Muscle layer of duodenum (tissue), 2 donors: ENCODE measurements around the gene TEKT3.

ENCODE experiments used
- H3K27ac ChIP-seq: one replicate; pipeline ENCODE4 v1.7.0; 2013; ENCODE audit warnings: mild to moderate bottlenecking, low read length
- H3K27me3 ChIP-seq: one replicate; pipeline ENCODE4 v1.7.0; 2013; ENCODE audit warnings: low read depth, mild to moderate bottlenecking, control low read depth, low read length
- H3K36me3 ChIP-seq, 2 donors: one replicate each; pipeline ENCODE4 v1.7.0; 2013; ENCODE audit warnings: low read length in 2 of 2, control low read depth in 1 of 2, mild to moderate bottlenecking in 1 of 2; ENCODE audit not compliant: insufficient read depth in 2 of 2, control insufficient read depth in 1 of 2
- H3K4me1 ChIP-seq, 2 donors: one replicate each; pipeline ENCODE4 v1.7.0; 2013; ENCODE audit warnings: low read length in 2 of 2, mild to moderate bottlenecking in 2 of 2, control low read depth in 1 of 2, moderate library complexity in 1 of 2; ENCODE audit not compliant: insufficient read depth in 2 of 2, control insufficient read depth in 1 of 2
- H3K4me3 ChIP-seq, 2 donors: one replicate each; pipeline ENCODE4 v1.7.0; 2013; ENCODE audit warnings: low read length in 2 of 2, low read depth in 1 of 2, mild to moderate bottlenecking in 1 of 2
- H3K9me3 ChIP-seq, 2 donors: one replicate each; pipeline ENCODE4 v1.7.0; 2013; ENCODE audit warnings: low read length in 2 of 2, control low read depth in 1 of 2, mild to moderate bottlenecking in 1 of 2; ENCODE audit not compliant: control insufficient read depth in 1 of 2
- donor health status: healthy.

TEKT3 gene

DNA sequence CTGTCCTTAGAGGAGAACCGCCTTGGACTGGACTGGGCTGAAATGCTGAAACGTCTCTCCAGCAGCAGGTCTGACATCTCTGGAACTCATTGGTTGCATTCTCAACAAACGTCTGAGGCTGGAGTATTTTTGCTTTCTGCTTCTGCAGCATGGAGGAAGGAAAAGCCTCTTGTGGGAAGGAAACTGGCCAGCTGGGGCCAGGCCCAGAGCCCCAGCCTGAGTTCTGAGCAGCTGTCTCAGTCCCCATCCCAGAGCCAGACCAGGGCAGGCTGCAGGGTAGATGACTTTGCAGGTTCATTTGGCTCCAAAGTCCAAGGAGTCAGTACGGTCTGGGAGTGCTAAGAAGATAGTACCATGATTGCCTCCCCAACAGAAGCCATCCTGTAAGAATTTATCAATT is 18.3 kb downstream of the TEKT3 start:
- Histone ChIP-seq H3K27me3 (no peaks in the 10 kb centered on the region), H3K9me3 (no peaks in the 10 kb centered on the region), H3K27ac (no peak overlapping the region), H3K4me1 (no peaks in the 10 kb centered on the region), H3K4me3 (no peak overlapping the region), H3K36me3 (no peaks in the 10 kb centered on the region)

DNA sequence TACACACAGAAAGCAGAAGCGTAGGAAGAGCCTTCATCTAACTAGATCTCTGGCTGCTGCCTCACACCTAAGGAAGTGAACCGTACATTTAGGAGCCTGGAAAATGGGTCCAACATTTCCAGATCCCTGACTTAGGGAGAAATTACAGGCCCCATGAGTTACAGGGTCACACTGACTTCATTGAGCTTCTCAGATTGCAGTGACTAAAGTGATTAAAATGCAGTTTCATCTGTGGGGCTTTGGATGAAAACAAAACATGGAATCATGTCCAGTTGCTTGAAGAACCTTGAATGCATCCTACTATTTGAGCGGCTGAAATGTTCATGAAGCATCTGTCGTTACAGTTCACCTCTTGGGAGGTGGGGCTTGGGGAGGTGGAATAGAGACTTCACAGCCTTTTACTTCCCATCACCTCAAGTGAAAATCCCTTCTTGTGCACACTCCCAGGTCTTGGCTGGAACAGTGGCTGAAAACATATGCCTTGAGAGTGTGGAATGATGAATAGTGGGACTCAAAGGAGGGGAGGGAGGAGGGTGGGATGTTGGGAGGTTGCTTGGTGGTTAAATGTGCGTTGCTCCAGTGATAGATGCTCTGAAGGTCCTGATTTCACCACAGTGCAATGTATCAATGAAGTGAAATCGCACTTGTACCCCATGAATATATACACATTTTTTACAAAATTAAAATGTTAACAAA is 19.7 kb downstream of the TEKT3 start:
- H3K9me3 ChIP-seq: no peaks in the 10 kb centered on the region
- H3K36me3 ChIP-seq: no peaks in the 10 kb centered on the region
- H3K27me3 ChIP-seq: no peaks in the 10 kb centered on the region
- H3K4me3 ChIP-seq: no peak overlapping the region
- H3K4me1 ChIP-seq: no peaks in the 10 kb centered on the region
- no peak overlapping the region for H3K27ac ChIP-seq

DNA sequence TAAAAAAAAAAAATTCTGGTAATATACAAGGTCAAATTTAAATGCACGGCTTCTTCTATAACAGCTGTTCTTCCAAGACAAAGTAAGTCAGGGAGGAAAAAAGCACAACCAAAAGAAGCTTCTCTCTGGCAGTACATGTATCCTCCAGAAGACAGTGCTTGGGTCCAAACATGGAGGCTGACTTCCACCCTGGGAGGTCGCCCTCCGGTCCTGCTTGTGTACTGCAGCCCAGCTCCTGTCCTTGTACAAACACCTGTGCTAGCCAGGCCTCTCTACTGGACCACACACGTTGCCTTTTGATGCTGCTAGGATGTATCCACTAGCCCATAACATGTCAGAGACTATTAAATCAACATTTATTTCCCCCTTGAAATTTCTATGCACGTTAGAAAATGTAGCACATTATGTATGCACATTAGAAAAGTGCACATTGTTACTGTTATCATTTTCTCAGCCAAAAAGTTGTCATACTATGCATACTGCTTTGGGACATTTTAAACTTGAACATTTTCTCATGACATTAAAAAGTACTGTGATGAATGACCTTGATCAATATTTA is 21.9 kb downstream of the TEKT3 start:
- Histone ChIP-seq H3K27me3 (no peaks in the 10 kb centered on the region), H3K27ac (no peak overlapping the region), H3K4me3 (no peak overlapping the region), H3K4me1 (no peaks in the 10 kb centered on the region), H3K36me3 (no peaks in the 10 kb centered on the region), H3K9me3 (no peaks in the 10 kb centered on the region)

DNA sequence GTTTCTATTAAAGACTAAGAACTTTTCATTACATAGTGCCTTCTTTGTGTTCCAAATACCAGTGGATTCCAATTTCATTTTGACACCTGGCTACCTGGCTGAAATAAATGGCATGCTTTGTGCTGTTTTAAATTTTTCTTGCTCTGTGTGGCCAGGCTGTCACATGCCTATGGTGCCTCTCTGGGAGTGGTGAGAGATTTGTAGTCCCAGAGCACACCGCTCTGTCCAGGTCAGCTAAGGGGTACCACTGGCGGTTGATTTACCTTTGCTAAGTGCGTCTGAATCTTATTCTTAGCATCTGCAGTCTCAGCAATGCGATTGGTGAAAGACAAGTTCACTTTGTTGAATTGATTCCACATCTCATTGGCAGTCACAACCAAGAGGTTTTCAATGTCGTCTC is 29.4 kb downstream of the TEKT3 start:
- Histone ChIP-seq H3K9me3 (no peaks in the 10 kb centered on the region), H3K27me3 (no peaks in the 10 kb centered on the region), H3K4me3 (no peak overlapping the region), H3K27ac (no peak overlapping the region), H3K36me3 (no peaks in the 10 kb centered on the region), H3K4me1 (peaks cover under 1 to 10% of the 10 kb centered on the region in 2 donors)

DNA sequence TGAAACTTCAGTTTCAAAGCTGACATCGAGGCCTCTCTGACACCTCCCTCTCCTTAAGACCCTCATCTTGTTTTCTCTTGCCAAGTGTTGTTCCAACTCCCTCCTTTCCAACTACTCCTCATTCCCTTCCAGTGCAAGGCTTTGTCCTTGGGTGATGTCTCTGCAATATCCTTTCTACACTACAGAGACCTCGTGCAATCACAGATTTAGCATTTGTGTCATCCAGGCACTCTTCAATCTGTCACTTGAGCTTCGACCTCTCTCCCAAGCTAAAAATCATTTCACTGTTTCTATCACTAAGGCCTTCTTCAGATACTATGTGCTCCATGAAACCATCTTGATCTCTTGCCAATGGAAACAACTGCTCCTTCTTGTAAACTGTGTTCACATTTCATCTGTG is 31.6 kb downstream of the TEKT3 start:
- Histone ChIP-seq H3K36me3 (no peaks in the 10 kb centered on the region), H3K27ac (no peak overlapping the region), H3K4me1 (peaks cover 4 to 20% of the 10 kb centered on the region in 2 donors), H3K27me3 (no peaks in the 10 kb centered on the region), H3K9me3 (no peaks in the 10 kb centered on the region), H3K4me3 (no peak overlapping the region)

DNA sequence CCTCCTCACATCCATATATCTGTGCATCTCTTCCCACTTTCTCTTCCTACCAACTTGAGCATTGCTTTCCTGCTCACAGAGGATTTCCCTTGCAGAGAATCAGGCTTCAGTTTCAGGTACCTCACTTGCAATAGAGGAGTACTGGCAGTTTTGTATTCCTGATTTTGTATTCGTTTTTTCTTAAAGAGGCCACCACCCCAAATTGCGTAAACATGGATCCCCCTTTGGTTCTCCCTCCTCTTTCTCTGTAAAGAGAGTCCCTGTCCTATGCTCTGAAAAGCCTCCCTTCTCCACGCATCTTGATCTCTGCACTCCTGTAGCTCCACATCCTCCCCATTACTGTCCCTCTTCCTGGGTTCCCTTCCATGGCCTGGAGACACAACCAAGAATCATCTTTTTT is 32.2 kb downstream of the TEKT3 start:
- no peaks in the 10 kb centered on the region for H3K27me3 ChIP-seq
- peaks cover 4 to 20% of the 10 kb centered on the region in 2 donors for H3K4me1 ChIP-seq
- H3K9me3 ChIP-seq: no peaks in the 10 kb centered on the region
- H3K4me3 ChIP-seq: no peak overlapping the region
- H3K36me3 ChIP-seq: no peaks in the 10 kb centered on the region
- H3K27ac ChIP-seq: no peak overlapping the region

DNA sequence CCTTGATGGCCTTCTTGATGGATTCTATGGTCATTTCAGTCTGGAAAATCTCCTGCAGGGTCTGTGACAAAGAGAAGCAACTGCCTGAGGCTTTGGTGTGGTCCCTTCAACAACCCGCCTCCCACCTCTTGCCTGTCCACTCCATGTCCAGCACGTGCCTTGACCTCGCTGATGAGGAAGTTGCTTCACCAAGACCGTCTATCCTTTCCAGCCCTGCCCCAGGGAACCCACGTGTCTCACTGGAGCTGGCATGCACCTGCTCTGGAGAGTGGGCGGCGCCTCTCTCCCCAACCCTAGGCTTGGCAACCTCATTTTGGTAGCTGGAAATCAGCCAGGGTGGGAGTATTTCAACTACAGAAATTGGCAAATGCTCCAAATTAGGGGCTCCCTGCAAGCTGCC is 32.6 kb downstream of the TEKT3 start:
- Histone ChIP-seq H3K9me3 (no peaks in the 10 kb centered on the region), H3K27ac (no peak overlapping the region)

DNA sequence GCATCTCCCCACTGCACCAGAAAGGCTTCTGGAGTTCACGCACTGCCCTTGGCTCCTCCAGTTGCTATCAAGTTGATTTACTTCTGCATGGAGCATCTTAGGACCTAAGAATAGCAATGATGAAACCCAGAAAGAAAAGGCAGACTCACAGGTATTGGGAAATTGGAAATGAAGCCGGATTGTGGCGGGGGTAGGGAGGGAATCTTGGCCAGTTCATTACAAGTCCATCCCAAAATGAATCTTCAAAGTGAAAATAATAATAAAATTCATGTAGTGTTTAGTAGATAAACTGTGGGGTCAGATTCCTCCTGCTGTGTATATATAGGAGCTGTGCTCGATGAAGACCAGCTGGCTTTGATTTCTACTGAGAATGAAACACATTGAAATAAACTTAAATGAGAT is 33.7 kb downstream of the TEKT3 start:
- no peaks in the 10 kb centered on the region for H3K27me3 ChIP-seq
- no peak overlapping the region for H3K27ac ChIP-seq
- no peak overlapping the region for H3K4me3 ChIP-seq
- no peaks in the 10 kb centered on the region for H3K36me3 ChIP-seq
- H3K9me3 ChIP-seq: no peaks in the 10 kb centered on the region
- peaks cover 4 to 20% of the 10 kb centered on the region in 2 donors for H3K4me1 ChIP-seq

More for the DNA sequence above, 32.6 kb downstream of the TEKT3 start:
- Histone ChIP-seq H3K27me3 (no peaks in the 10 kb centered on the region), H3K36me3 (no peaks in the 10 kb centered on the region), H3K4me1 (peaks cover 4 to 20% of the 10 kb centered on the region in 2 donors), H3K4me3 (no peak overlapping the region)

DNA sequence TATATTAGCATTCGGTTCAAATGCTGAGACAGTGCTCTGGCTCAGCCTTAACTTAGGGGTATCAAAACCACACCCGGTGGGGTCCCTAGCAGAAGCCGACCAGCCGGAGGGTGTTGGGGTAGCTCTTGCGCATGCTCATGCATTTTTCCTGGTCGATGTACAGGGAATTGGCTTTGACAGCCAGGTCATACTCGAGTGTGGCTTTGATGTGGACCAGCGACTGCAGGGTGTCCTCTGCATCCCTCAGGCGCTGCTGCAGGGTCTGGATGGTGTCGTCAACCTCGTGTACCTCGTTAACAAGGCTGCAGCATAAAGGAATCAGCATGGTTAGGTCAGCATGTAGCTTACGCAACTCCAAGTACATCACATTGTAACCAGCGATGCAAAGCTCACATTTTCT is 37.5 kb downstream of the TEKT3 start:
- H3K9me3 ChIP-seq: no peaks in the 10 kb centered on the region
- H3K27me3 ChIP-seq: no peaks in the 10 kb centered on the region
- no peak overlapping the region for H3K4me3 ChIP-seq
- no peaks in the 10 kb centered on the region for H3K36me3 ChIP-seq
- peaks cover 4 to 20% of the 10 kb centered on the region in 2 donors for H3K4me1 ChIP-seq
- H3K27ac ChIP-seq: no peak overlapping the region

DNA sequence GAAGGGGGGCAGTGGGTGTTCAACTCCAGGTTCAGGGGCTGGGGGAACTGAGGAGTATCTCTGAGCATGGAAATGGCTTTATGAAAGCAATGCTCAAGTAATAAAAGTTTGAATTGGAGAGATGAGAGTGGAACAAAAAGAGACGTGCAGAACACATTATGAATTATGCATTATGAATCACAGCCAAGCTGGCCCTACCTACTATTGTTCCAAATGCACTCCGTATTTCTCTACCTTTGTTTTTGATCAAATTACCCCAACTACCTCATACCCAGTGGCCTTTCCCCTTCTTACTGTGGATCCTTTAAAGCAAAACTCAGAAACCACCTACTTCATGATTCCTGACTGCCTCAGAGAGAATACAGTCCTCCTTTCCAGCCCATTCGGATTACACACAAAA is 38.1 kb downstream of the TEKT3 start:
- no peaks in the 10 kb centered on the region for H3K9me3 ChIP-seq
- no peaks in the 10 kb centered on the region for H3K27me3 ChIP-seq
- H3K4me1 ChIP-seq: peaks cover 4 to 20% of the 10 kb centered on the region in 2 donors
- H3K36me3 ChIP-seq: no peaks in the 10 kb centered on the region
- H3K4me3 ChIP-seq: no peak overlapping the region
- no peak overlapping the region for H3K27ac ChIP-seq

DNA sequence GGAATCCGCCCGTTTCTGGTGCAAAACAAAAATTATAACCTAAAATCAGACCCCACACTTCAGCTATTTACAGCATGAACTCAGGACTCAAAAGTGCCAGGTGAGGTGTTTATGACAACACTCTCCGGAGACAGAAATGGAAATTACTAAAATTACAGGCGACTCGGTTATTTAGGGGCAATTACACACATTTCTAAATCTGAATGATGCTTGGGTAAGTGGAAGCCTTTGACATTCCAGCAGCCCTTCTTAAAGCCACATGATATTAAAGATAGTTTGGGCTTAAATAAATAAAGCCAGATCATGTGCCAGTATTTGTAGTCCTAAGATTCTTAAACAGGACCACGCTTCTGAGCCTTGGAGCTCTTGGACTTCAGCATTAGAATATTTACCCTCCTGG is 39.6 kb downstream of the TEKT3 start:
- Histone ChIP-seq H3K27ac (no peak overlapping the region), H3K9me3 (no peaks in the 10 kb centered on the region), H3K36me3 (no peaks in the 10 kb centered on the region), H3K4me3 (no peak overlapping the region), H3K27me3 (no peaks in the 10 kb centered on the region), H3K4me1 (peaks cover 2 to 8% of the 10 kb centered on the region in 2 donors)

DNA sequence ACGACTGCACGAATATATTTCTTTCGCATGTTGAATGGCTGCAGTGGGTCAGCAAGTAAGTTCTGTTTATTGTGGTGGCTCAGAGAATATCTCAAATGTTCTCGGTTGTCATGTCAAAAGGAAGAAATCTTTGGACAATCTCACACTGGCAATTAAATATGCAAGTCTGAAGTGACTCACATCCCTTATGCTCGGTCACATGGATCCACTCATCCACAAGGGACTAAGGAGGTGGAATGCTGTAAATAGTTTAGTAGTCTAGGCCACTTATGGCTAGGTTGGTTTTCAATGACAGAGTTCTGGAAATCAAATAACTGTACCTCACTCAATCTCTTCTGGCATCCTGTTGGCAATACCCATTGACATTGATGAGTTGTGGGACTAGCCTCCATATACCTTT is 43.2 kb downstream of the TEKT3 start:
- no peaks in the 10 kb centered on the region for H3K36me3 ChIP-seq
- H3K27ac ChIP-seq: no peak overlapping the region
- H3K4me3 ChIP-seq: no peak overlapping the region
- H3K4me1 ChIP-seq: no peaks in the 10 kb centered on the region
- H3K9me3 ChIP-seq: no peaks in the 10 kb centered on the region
- H3K27me3 ChIP-seq: no peaks in the 10 kb centered on the region
